ENCODE data around the gene APOA1.

DNA sequence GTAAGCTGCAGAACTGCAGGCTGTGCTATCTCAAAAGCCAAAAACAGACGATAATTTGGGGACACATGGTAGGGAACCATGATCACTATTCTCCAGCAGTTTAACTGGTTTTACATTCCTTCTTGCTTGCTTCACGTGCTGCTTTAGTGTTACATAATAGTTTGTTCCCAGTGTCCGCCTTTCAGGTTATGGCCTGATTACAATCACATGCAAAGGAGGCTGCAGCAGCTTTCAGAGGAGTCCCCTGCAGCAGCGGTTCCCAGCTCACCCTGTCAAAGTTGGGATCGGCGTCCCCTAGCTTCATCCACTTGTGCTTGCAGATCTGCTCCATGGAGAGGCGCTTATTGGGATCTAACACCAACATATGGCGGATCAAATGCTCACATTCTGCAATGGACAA, 39.2 kb upstream of the APOA1 start:
- TF ChIP-seq, protein P1, sequence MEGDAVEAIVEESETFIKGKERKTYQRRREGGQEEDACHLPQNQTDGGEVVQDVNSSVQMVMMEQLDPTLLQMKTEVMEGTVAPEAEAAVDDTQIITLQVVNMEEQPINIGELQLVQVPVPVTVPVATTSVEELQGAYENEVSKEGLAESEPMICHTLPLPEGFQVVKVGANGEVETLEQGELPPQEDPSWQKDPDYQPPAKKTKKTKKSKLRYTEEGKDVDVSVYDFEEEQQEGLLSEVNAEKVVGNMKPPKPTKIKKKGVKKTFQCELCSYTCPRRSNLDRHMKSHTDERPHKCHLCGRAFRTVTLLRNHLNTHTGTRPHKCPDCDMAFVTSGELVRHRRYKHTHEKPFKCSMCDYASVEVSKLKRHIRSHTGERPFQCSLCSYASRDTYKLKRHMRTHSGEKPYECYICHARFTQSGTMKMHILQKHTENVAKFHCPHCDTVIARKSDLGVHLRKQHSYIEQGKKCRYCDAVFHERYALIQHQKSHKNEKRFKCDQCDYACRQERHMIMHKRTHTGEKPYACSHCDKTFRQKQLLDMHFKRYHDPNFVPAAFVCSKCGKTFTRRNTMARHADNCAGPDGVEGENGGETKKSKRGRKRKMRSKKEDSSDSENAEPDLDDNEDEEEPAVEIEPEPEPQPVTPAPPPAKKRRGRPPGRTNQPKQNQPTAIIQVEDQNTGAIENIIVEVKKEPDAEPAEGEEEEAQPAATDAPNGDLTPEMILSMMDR (conservative IDR thresholded peaks at IDR 0.05; ENCODE audit: low read depth, low read length), result no peak
- TF ChIP-seq POLR2A (IDR thresholded peaks at IDR 0.05; ENCODE audit: low read depth, low read length) (no peak), FOS (IDR thresholded peaks at IDR 0.05; ENCODE audit: low read depth, low read length) (no peak), RAD21 (IDR thresholded peaks at IDR 0.05; ENCODE audit: low read length) (no peak), SMC3 (IDR thresholded peaks at IDR 0.05; ENCODE audit: low read depth, low read length) (no peak), BHLHE40 (IDR thresholded peaks at IDR 0.05; ENCODE audit: low read depth, low read length) (no peak), CEBPB (IDR thresholded peaks at IDR 0.05; ENCODE audit: low read depth, low read length) (no peak), MXI1 (IDR thresholded peaks at IDR 0.05; ENCODE audit: borderline replicate concordance, low read depth, low read length) (no peak), RCOR1 (IDR thresholded peaks at IDR 0.05; ENCODE audit: insufficient replicate concordance, low read length) (no peak), RFX5 (IDR thresholded peaks at IDR 0.05; ENCODE audit: low read depth, low read length) (no peak), MAZ (IDR thresholded peaks at IDR 0.05; ENCODE audit: borderline replicate concordance, low read depth, low read length) (no peak), MAFK (IDR thresholded peaks at IDR 0.05; ENCODE audit: low read depth, low read length) (no peak)
- TF ChIP-seq, protein P2, sequence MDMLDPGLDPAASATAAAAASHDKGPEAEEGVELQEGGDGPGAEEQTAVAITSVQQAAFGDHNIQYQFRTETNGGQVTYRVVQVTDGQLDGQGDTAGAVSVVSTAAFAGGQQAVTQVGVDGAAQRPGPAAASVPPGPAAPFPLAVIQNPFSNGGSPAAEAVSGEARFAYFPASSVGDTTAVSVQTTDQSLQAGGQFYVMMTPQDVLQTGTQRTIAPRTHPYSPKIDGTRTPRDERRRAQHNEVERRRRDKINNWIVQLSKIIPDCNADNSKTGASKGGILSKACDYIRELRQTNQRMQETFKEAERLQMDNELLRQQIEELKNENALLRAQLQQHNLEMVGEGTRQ (IDR thresholded peaks at IDR 0.05; ENCODE audit: low read depth, low read length), result no peak

Measured in IMR-90 (cell line).